ENCODE data around the gene TFR2. TPM values are rescaled to one million over a fixed set of nuclear protein-coding genes. Genes with fewer than 3 reads are reported as not detected.

TFR2 gene
- total and polyA plus RNA-seq, 2 donors (not counting 1 experiment from before 2014, with no cell fraction given) = 5.9 to 10.0 TPM

DNA sequence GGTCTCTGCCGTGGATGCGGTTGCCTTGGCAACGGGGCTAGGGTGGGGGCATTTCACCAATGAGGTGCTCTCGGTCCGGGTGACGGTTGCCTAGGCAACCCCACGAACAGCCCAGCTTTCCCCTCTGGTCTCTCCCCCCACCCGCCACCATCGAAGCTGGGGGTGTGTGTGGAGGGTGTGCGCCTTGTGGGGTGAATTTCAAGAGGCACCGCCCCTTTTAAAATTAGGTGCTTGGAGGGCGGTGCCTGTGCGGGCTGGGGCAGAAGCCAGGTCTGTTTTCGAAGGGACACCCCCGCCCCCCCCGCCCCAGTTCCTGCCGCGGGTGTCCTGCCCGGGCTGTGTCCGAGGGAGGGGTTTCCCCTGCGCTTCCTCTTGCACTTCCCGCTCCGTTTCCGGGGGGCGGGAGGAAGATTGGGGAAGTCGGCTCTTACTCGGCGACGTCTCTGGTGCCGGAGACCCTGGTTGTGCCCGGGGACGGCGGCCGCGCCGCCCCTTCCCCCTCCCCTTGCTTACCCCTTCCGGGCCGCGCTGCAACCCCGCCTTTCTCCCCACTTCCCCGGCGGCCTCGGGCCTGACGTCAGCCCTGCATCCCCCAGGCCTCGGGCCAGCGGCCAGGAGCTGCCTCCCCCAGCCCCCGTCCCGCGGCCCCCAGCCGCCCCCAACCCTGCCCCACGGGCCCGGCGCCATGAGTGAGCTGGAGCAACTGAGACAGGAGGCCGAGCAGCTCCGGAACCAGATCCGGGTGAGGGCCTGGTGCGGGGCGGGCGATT lies 34.4 kb upstream of the TFR2 start:
- Histone ChIP-seq H3K4me1 (ENCODE audit: control insufficient read depth in 2 of 2, insufficient read depth in 2 of 2, low read length in 2 of 2) (peaks cover 0 to 8% of the 10 kb centered on the region in 2 donors), H3K9me3 (ENCODE audit: control extremely low read depth in 1 of 3, control insufficient read depth in 2 of 3, insufficient read depth in 1 of 3, low read length in 2 of 3) (no peaks in the 10 kb centered on the region), H3K4me3 (ENCODE audit: control extremely low read depth in 1 of 5, extremely low read depth in 1 of 5, insufficient read depth in 1 of 5, low read depth in 2 of 5, low read length in 4 of 5) (peak overlapping the region in 4 of 5 experiments; percentile 94 to 99 (median 98)), H2AFZ (ENCODE audit: insufficient read depth, low read depth, low read length, poor library complexity, severe bottlenecking) (peak overlapping the region; percentile 54), H4K20me1 (ENCODE audit: control insufficient read depth, insufficient read depth, low read length, poor library complexity, severe bottlenecking) (peaks cover 45% of the 10 kb centered on the region), H3K4me2 (replicated peaks; ENCODE audit: low read depth, low read length, poor library complexity, severe bottlenecking) (peak overlapping the region; percentile 85), H3K79me2 (ENCODE audit: control insufficient read depth, insufficient read depth, low read length) (peaks cover 12% of the 10 kb centered on the region), H3K27ac (ENCODE audit: low read length in 2 of 2) (peak overlapping the region; percentile 78 to 97), H3K36me3 (replicated peaks in 1 of 2; ENCODE audit: control extremely low read depth in 1 of 2, control insufficient read depth in 1 of 2, extremely low read depth in 1 of 2, insufficient read depth in 2 of 2, low read length in 1 of 2) (peaks cover 0 to 39% of the 10 kb centered on the region in 2 experiments), H3K27me3 (replicated peaks in 1 of 4; ENCODE audit: control extremely low read depth in 1 of 4, control insufficient read depth in 3 of 4, insufficient read depth in 4 of 4, low read length in 3 of 4) (no peaks in the 10 kb centered on the region), H3K9ac (ENCODE audit: low read length) (peak overlapping the region; percentile 97)
- H3K27me3 Mint-ChIP-seq = no peaks in the 10 kb centered on the region
- intact Hi-C loops (cut with micrococcal nuclease) = loop anchor here (2.0 to 10.0 kb wide), 2 partner anchors 247 to 591 kb away; partner anchors contain the start of genes COPS6, MEPCE, ZCWPW1 and ZNF3
- DNase-seq (peak; percentile 95), ATAC-seq (ENCODE audit: low read depth) (peak; percentile 41)
- 0% methylated on average over 35 of the region's 59 CpGs for WGBS (ENCODE audit: insufficient coverage)
- ChIA-PET POLR2A (interaction anchor here (0.8 to 2.7 kb wide), 12 partner anchors 13 to 307 kb away, joined by 3 to 16 read pairs (median 4); partner anchors contain the start of genes FBXO24, POP7, SRRT and TSC22D4), CTCF (interaction anchor here (4.2 to 4.7 kb wide), 2 partner anchors 15 to 30 kb away, joined by 14 to 53 read pairs; partner anchors contain the start of gene POP7)
- peak overlapping the region; percentile 94 for H3K4me3 Mint-ChIP-seq
- peaks cover 10% of the 10 kb centered on the region for H3K4me1 Mint-ChIP-seq
- TF ChIP-seq EZH2 (IDR thresholded peaks at IDR 0.05; ENCODE audit: borderline replicate concordance, insufficient read depth, low read depth, low read length, poor library complexity, severe bottlenecking) = no peak
- TF ChIP-seq CTCF (IDR thresholded peaks at IDR 0.05) = no peak
- peak overlapping the region; percentile 95 for H3K27ac Mint-ChIP-seq
- no peaks in the 10 kb centered on the region for H3K9me3 Mint-ChIP-seq (ENCODE audit: insufficient read depth)

All from B cell (primary cell).